NCI-H345 (cell line): ENCODE data around the gene RBMS3.

Source experiments
- DNase-seq: peaks from one replicate; lab custom pipeline; 2025; lab: John Stamatoyannopoulos, UW

RBMS3 gene

GRCh38 chr3:29576675-29577074, 295.8 kb downstream of the RBMS3 start:
- no peak for DNase-seq

- DNase-seq = no peak
Measured at GRCh38 chr3:29577250-29577649, 296.4 kb downstream of the RBMS3 start.

- DNase-seq = no peak
Measured at GRCh38 chr3:29581311-29581710, 300.4 kb downstream of the RBMS3 start.

- DNase-seq = no peak
Measured at GRCh38 chr3:29582273-29582672, 301.4 kb downstream of the RBMS3 start.

- no peak for DNase-seq
Measured at GRCh38 chr3:29583861-29584260, 303.0 kb downstream of the RBMS3 start.

- DNase-seq = no peak
Measured at GRCh38 chr3:29585368-29585767, 304.5 kb downstream of the RBMS3 start.

- no peak for DNase-seq
Measured at GRCh38 chr3:29587340-29587739, 306.5 kb downstream of the RBMS3 start.

- DNase-seq = no peak
Measured at GRCh38 chr3:29590012-29590411, 309.1 kb downstream of the RBMS3 start.

GRCh38 chr3:29590461-29590860, 309.6 kb downstream of the RBMS3 start:
- no peak for DNase-seq

GRCh38 chr3:29591579-29591978, 310.7 kb downstream of the RBMS3 start:
- no peak for DNase-seq

- no peak for DNase-seq
Measured at GRCh38 chr3:29593802-29594201, 312.9 kb downstream of the RBMS3 start.

GRCh38 chr3:29594261-29594660, 313.4 kb downstream of the RBMS3 start:
- DNase-seq = no peak

GRCh38 chr3:29597376-29598008, 316.6 kb downstream of the RBMS3 start:
- no peak for DNase-seq

GRCh38 chr3:29601861-29602585, 321.2 kb downstream of the RBMS3 start:
- DNase-seq = no peak

- no peak for DNase-seq
Measured at GRCh38 chr3:29605845-29606244, 325.0 kb downstream of the RBMS3 start.

GRCh38 chr3:29606416-29606815, 325.5 kb downstream of the RBMS3 start:
- no peak for DNase-seq

- DNase-seq = no peak
Measured at GRCh38 chr3:29608414-29609327, 327.8 kb downstream of the RBMS3 start.

GRCh38 chr3:29609328-29609811, 328.5 kb downstream of the RBMS3 start:
- DNase-seq = peak; percentile 34

- no peak for DNase-seq
Measured at GRCh38 chr3:29610781-29611180, 329.9 kb downstream of the RBMS3 start.

GRCh38 chr3:29611252-29611651, 330.4 kb downstream of the RBMS3 start:
- no peak for DNase-seq

- DNase-seq = no peak
Measured at GRCh38 chr3:29612536-29612935, 331.7 kb downstream of the RBMS3 start.

GRCh38 chr3:29614954-29615353, 334.1 kb downstream of the RBMS3 start:
- DNase-seq = no peak
